CD4-positive, alpha-beta T cell treated with Interleukin-6 at 100 ng/mL for 8 hours (primary cell): ENCODE data around the gene TGOLN2.

Experiments used
- DNase-seq: peaks from one replicate; pipeline ENCODE4 v3.0.0-alpha.2; 2020; ENCODE audit warnings: mixed read lengths, low spot score

Gene TGOLN2

DNA sequence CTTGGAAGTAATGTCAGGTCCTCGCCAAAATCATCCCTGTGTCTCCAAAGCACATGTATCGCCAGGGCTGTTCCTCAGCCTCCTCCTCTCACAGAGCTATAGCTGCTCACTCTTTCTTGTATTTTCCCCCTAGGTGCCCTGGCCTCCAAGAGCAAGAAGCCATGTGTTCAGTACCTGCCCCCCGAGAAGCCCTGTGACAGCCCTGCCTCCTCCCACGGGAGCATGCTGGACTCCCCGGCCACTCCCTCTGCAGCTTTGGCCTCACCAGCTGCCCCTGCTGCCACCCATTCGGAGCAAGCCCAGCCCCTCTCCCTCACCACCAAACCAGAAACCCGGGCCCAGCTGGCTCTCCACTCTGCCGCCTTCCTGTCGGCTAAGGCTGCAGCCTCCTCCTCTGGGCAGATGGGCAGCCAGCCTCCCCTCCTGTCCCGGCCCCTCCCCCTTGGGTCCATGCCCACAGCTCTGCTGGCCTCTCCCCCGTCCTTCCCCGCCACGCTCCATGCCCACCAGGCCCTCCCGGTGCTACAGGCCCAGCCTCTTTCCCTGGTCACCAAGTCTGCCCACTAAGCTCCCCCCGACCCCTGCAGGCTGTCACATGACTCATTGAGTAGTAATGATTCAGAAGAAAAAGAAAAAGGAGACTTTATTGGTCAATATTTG lies 18.8 kb downstream of the TGOLN2 start:
- no peak for DNase-seq

DNA sequence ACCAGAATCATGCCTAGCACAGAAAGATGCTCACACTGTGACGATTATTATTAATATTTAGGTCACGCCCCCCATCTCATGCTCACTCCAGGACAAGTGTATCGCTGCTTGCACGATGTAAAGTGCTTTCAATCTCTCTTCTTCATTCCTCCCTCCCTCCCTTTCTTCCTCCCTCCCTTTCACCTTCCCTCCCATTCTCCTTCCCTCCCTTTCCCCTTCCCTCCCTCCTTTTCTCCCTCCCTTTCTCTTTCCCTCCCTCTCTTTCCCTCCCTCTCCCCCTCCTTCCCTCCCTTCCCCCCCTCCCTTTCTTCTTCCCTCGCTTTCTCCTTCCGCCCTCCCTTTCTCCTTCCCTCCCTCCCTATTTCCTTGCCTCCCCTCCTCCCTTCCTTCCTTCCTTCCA lies 19.6 kb downstream of the TGOLN2 start:
- DNase-seq: no peak

DNA sequence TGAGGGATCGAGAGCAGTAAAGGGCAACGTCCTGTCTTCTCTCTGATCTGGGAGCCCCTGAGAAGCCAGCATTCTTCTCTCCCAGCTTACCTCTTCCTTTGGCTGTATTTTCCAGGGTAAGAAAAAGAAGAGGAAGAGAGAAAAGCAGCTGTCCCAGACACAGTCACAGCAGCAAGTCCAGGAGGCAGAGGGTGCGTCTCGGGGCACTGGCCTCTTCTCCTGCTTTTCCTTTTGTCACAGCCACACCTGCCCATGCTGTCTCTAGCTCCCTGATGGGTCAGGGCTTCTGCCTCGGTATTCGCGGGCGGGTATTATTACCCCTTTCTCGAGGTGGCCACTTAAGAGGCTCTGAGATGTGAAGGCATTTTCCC lies 20.3 kb downstream of the TGOLN2 start:
- no peak for DNase-seq

DNA sequence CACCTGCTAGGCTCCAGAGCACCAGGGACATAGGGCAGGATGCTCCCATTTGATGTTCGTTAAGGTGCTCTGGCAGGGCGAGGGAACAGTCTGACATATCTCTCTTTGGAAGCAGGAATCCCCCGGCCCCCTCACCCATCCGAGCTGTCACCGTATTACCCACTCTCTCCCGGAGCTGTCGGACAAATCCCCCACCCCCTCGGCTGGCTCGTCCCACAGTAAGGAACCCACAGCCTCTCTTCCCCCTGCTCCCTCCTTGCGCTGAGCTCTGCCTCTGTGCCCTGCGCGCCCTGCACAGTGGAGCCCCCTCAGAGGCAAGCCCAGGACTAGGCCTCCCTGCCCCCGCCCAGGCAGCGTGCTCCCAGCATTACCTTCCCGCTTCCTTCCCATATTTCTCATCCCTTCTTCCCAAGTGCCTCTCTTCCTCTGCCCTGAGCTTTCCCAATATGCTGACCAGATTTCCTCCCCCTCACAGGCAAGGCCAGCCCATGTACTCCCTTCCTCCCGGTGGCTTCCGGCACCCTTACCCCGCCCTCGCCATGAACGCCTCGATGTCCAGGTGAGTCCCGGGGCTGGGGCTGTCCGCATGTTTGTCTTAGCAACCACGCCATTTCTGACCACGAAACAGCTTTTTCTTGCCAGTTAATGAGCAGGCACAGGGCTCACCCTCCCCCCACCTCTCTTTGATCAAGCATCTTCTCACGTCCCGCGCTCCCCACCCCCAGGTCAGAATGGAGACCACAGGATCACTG lies 23.8 kb downstream of the TGOLN2 start:
- no peak for DNase-seq

DNA sequence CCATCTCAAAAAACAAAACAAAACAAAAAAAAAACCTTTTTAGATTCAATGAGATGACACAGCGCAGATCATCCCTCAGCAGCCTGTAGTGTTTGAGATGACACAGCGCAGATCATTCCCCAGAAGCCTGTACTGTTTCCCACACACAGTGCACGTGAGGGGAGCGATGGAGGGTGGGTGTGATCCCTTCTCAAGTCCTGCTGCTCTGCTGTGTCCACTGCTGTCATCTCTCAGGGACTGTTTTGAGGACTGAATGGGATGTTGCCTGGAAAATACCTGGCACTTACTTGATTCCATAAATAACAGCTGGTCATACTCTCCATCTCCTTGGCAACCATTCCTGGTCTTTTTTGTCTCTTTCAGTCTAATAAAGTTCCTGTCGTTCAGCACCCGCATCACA lies 25.7 kb downstream of the TGOLN2 start:
- no peak for DNase-seq

DNA sequence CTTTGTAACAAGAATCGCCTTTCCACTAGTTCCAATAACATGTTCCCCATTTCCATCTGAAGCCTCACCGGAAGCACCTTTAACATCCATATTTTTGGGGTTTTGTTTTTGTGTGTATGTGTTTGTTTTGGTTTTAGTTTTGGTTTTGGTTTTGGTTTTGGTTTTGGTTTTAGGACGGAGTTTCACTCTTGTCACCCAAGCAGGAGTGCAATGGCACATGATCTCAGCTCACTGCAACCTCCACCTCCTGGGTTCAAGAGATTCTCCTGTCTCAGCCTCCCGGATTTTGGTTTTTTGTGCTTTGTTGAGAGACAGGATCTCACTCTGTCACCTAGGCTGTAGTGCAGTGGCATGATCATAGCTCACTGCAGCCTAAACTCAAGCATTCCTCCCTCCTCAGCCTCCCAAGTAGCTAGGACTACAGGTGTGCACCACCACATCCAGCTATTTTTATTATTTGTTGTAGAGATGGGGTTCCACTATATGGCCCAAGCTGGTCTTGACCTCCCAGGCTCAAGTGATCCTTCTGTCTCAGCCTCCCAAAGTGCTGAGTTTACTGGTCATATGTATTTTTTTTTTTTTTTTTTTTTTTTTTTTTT lies 36.3 kb downstream of the TGOLN2 start:
- peak; percentile 49 for DNase-seq

DNA sequence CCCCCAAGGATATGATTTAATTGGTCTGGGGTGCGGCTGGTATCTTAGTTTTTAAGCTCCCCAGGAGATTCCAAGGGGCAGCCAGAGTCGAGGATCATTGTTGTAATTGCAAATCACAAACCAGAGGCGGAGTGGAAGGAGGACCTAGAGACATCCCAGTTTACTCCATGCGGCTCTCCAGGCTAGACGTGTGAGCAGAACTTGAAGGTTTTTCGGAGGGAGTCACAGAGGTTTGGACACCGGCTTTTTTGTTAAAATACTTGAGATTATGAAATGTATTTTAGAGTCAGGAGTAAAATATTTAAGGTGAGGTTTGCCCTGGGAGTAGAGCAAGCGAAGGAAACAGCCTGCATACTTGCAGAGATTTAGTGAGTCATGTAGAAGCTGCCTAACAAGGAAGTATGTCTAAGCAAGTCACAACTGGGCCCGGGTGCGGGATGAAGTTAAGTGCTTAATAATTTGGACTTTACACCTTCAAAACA lies 39.5 kb downstream of the TGOLN2 start:
- no peak for DNase-seq

DNA sequence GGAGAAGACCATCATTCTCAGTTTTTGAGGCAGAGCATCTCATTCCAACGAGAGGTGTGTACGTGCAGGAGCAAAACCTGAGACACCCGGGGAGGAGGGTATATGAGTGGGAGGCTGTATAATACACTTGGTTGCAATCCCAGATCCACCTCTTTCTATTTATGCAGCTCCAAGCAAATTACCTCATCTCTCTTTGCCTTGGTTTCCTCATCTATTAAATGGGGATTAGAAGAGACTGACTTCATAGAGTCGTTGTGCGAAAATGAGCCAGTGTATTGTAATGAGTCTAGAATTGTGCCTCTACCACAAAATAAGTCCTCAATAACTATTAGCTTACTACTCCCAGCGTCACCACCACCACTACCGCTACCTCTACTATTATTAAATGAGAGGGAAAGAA lies 40.1 kb downstream of the TGOLN2 start:
- no peak for DNase-seq

DNA sequence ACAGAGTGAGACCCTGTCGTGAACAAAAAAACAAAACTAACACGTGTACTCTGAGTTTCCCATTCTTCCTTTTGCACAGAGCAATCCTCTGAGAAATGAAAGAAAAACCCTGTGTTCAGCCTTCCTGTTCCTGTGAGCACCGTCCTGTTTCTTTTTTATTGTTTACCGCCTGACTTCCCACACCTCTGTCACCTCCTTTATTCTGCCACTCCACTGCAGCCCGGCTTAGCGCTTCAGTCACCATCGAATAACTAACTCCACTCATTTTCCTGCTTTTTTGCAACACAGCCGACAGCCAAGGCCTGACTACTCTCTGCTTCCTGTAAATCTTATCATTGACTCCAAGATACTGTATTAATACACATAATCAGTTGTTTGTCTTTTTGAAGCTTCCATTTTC lies 40.9 kb downstream of the TGOLN2 start:
- no peak for DNase-seq

DNA sequence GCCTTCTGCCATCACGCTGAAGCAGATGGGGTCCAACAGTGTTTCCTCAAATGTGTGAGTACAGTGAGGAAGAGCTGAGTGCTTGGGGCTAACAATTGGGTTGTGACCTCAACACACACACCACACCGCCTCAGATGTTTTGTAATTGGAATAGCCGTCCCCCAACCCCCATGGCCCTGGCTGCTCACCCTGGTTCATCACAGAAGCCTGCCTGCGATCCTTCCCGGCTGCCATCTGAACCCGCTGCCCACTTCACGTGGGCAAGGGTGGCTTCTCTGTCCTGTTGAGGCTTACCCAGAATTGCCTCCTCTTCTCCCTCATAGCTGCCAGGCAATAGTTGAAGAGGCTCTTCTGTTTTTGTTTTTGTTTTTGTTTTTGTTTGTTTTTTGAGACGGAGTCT lies 44.1 kb downstream of the TGOLN2 start:
- DNase-seq: no peak

DNA sequence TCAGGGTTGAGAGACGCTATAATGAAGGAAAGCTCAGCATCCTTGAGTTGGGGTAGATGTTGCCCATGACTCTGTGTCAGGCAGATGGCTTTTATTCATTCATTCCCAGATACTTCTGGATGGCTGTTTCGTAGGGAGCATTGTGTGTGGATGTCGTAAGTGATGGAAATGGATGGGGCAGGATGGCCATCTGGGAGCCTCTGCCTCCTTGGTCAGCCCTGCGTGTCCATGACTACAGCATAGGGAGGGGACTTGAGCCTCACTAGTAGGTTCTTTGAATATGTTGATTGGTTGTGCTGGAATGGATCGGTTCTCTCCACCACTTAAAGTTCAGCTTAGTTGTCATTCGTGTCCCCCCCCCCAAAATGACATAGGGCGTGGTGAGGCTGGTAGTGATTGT lies 44.9 kb downstream of the TGOLN2 start:
- DNase-seq: no peak

DNA sequence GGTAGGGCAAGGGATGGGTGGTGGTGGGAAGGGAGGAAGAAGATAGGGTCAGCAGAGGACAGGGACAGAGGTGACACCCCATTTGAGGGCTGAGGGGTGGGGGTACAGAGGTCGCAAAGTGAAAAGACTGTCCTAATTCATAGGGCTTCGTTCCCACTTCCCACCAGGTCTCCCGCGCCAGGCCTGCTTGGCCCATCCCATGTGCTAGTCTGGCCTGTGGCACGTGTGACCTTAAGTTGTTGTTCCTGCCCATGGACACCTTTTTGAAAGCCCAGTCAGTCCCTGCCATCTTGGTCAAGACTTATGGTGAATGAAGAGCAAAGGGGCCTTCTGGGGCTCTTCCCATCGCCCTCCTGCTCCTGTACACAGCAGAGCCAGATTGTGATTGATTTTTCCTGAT lies 46.2 kb downstream of the TGOLN2 start:
- DNase-seq: no peak

DNA sequence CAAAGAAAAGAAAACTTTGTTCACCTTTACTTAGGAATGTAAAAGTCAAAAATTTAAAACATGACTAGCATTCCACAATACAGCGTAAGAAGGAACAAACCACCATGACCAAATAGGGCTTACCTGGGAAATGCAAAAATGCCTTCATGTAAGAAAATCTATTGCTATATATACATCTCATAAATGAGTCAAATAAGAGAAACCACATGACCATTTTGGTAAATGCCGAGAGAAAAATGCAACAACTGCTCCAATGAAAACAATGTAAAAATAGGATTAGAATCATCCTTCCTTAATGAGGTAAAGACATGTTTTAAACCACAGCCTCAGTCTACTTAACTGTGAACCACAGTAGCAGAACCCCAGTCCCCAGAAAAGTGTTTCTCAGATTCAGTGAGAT lies 49.4 kb downstream of the TGOLN2 start:
- DNase-seq: no peak

DNA sequence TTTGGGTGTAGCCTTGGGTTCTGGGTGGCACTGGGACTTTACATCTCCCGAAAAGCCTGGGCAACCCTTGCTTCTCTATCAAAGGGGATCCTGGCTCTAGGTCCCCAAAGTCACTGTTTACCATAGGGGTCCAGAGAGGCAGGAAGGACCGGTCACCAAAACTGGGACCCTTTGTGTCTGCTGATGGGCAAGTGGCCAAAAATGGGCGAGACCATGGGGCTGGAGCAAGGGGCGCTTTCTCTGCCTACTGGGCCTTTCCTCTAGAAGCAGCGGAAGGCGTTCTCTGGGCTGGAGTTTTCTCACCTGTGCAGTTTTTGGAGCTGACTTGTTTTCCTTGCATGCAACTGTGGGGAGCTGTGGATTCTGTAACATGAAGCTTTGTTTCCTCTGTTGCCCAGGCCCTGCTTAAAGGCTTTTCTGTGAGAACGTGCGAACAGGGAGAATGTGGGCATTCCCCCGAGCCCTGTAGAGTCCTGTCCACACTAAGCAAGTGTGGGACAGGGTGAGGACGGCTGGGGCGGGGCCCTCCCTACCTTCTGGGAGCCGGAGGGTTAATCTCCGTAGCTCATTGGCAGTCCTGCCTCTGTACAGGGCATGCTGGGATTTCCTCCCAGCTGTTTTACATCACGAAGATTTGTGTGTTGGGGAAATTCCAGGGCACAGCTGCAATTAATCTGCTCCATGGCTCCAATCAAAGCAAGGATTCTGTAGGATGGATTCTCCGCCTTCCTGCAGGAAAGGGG lies 50.2 kb downstream of the TGOLN2 start:
- no peak for DNase-seq

DNA sequence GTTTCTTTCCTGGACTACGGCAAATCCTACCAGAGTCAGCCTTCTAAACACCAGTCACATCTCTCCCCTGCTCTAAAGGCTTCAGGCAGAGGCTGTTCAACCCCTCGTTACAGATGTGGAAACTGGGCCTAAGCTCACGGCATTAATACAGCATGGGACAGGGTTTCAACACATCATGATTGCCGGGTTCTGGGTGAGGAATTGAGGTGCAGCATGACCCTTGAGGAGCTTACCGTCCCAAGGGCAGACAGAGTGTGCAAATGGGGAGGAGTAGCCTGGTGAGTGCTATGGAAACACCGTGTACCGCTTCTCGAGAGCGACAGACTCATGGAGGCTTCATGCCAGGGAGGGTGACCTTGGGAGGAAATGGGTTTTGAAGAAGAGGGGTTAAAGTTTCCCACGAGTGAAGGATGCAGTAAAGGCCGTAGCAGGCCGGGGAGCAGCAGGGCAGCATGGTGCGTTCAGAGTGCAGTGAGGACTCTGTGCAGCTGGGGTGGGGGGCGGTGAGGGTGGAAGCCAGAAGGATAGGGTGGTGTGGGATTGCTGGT lies 51.1 kb downstream of the TGOLN2 start:
- no peak for DNase-seq

DNA sequence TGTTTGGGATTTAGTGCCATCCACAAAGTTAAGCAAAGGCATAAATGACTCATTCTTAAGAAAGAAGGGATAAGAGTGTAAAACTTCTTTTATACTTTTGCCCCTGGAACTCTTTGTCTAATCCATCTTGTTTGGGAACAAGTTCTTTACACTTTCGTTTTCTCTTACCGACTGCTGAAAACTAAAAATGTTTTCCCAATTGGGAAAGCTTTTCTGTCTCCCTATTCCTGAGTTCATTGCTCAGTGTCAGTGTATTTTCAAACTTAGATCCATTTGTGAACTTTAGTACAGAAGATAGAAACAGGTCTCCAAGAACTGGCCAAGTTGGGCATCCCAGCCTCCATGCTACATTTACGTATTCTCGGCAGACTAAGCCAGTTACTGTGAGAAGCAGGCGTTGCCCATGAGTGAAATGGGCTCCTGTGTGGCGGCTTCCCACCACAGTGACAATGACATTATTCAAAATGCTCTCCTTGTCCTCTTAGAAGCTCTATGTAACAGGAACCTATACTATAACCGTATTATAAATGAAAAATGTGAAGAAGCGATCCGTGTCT lies 51.7 kb downstream of the TGOLN2 start:
- DNase-seq: no peak

DNA sequence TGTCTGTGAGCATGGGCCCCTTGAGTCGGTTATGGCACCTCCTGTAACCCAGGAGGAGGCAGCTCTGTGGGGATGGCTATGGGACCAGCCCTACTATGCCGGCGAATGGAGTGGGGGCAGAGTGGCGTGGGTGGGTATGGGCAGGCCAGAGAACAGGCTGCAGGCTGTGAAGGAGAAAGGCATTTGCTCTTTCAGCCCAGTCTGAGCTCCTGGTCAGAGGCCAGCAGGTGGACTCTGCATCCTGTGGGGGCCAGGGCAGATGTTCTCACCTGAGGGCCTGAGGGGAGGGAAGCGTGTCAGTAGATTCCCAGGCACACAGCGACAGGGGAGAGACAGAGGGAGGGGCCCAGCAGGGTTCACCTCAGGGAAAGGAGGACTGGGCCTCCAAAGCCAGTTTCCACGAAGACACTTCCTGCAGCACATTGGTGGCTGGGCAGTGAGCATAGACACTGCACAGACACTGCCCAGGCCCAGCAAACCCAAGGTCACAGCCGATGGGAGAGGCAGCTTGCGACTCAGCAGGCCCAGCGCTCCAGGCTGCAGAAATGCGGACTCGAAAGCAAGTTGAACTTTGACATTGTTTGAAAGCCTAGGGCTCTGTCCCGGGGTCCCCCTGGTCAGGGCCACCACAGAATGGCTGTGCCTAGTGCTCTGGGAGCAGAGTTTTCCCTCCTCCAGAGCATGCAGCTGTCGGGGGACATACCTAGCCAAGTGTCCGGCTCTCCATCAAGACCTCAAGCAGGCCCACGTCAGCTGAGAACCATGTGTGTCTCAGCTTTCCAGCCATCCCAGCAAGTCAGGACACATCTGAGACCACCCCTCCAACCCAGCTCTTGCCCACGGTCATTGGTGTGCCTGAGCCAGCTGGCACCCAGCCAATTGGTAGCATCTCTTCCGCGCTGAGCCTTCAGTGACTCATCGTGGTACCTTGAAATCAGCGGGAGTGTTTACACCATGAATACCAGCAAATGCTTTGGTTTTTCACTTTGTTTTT lies 53.8 kb downstream of the TGOLN2 start:
- DNase-seq: no peak

DNA sequence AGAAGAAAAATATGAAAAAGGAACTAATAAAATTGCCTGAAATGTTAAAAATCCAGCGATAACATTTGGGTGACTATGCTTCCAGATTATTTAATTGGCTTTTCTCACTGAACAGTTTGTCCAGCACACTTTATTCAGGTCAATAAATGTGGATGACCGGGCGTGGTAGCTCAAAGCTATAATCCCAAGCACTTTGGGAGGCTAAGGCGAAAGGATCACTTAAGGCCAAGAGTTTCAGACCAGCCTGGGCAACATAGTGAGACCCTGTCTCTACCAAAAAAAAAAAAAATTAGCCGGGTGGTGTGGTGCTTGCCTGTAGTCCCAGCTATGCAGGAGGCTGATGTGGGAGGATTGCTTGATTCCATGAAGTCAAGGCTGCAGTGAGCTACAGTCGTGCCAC lies 55.4 kb downstream of the TGOLN2 start:
- no peak for DNase-seq

DNA sequence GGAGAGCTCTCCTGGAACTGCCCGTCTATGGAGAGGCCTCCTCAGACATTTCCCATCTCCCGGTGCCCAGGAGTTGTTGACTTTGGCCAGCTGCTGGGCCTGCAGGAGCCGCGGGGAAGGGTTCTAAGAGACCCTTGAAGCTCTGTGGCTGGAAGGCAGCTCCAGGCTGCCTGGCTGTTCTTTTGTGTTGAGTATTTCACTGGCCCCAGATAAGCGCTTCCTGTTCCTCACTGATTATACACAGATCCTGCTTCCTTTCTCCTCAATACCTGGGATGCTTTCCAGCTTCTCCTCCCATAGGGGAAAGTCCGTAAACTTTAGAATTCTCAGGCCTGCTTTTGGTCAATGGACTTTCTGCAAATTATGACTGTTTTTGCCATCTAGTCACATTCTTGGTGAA lies 57.8 kb downstream of the TGOLN2 start:
- no peak for DNase-seq
